Measurements from ENCODE around the gene CYP4F11. TPM values are rescaled to one million over a fixed set of nuclear protein-coding genes. Genes with fewer than 3 reads are reported as not detected.
"Not testable (repeated sequence)": the region's sequence is repeated elsewhere in the genome, so short reads cannot be mapped to it uniquely, and the experiment has no call there.

CYP4F11 gene
- total and polyA plus RNA-seq, 7 donors = 0.05 to 1.0 (median 0.10) TPM; not detected in 1

- whole genome bisulfite sequencing, 3 donors = 72 to 99% (median 81%) methylated on average over 2 of the region's 2 CpGs
These were observed 19.2 kb downstream of the CYP4F11 start for GRCh38 chr19:15915109-15915508.

GRCh38 chr19:15913830-15914229, 20.5 kb downstream of the CYP4F11 start:
- Histone ChIP-seq H3K4me1 (no peaks in the 10 kb centered on the region), H3K27me3 (ENCODE audit: insufficient read depth in 3 of 3, low read length in 2 of 3) (peaks cover 0 to 22% (median 0%) of the 10 kb centered on the region in 3 donors), H3K36me3 (ENCODE audit: insufficient read depth in 1 of 2, low read depth in 1 of 2) (no peaks in the 10 kb centered on the region), H3K27ac (no peak overlapping the region), H3K4me3 (no peak overlapping the region), H3K9me3 (peaks cover 12% of the 10 kb centered on the region)
- intact Hi-C loops (cut with DNase I) = no loop called here
- 87 to 88% (median 88%) methylated on average over 8 of the region's 8 CpGs for WGBS, 3 donors
- TF ChIP-seq, protein P1, sequence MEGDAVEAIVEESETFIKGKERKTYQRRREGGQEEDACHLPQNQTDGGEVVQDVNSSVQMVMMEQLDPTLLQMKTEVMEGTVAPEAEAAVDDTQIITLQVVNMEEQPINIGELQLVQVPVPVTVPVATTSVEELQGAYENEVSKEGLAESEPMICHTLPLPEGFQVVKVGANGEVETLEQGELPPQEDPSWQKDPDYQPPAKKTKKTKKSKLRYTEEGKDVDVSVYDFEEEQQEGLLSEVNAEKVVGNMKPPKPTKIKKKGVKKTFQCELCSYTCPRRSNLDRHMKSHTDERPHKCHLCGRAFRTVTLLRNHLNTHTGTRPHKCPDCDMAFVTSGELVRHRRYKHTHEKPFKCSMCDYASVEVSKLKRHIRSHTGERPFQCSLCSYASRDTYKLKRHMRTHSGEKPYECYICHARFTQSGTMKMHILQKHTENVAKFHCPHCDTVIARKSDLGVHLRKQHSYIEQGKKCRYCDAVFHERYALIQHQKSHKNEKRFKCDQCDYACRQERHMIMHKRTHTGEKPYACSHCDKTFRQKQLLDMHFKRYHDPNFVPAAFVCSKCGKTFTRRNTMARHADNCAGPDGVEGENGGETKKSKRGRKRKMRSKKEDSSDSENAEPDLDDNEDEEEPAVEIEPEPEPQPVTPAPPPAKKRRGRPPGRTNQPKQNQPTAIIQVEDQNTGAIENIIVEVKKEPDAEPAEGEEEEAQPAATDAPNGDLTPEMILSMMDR (IDR thresholded peaks at IDR 0.05) = no peak
- no peak for ATAC-seq
- no peak for DNase-seq

More at GRCh38 chr19:15915109-15915508, 19.2 kb downstream of the CYP4F11 start:
- Histone ChIP-seq H3K9me3 (peaks cover 12% of the 10 kb centered on the region), H3K27me3 (ENCODE audit: insufficient read depth in 3 of 3, low read length in 2 of 3) (peaks cover 0 to 22% (median 0%) of the 10 kb centered on the region in 3 donors), H3K4me3 (no peak overlapping the region), H3K27ac (no peak overlapping the region), H3K36me3 (ENCODE audit: insufficient read depth in 1 of 2, low read depth in 1 of 2) (no peaks in the 10 kb centered on the region), H3K4me1 (no peaks in the 10 kb centered on the region)
- intact Hi-C loops (cut with DNase I) = no loop called here
- DNase-seq (no peak), ATAC-seq (no peak)
- TF ChIP-seq, protein P1 (IDR thresholded peaks at IDR 0.05) = no peak

GRCh38 chr19:15913384-15913783, 20.9 kb downstream of the CYP4F11 start:
- WGBS, 3 donors = 41 to 64% (median 61%) methylated on average over 6 of the region's 6 CpGs
- H3K9me3 ChIP-seq = peaks cover 12% of the 10 kb centered on the region
- intact Hi-C loops (cut with DNase I) = no loop called here
- no peaks in the 10 kb centered on the region for H3K4me1 ChIP-seq
- peaks cover 0 to 22% (median 0%) of the 10 kb centered on the region in 3 donors for H3K27me3 ChIP-seq (ENCODE audit: insufficient read depth in 3 of 3, low read length in 2 of 3)
- H3K27ac ChIP-seq = no peak overlapping the region
- DNase-seq (no peak), ATAC-seq (no peak)
- TF ChIP-seq, protein P1 (IDR thresholded peaks at IDR 0.05) = no peak
- H3K4me3 ChIP-seq = no peak overlapping the region
- no peaks in the 10 kb centered on the region for H3K36me3 ChIP-seq (ENCODE audit: insufficient read depth in 1 of 2, low read depth in 1 of 2)

DNA sequence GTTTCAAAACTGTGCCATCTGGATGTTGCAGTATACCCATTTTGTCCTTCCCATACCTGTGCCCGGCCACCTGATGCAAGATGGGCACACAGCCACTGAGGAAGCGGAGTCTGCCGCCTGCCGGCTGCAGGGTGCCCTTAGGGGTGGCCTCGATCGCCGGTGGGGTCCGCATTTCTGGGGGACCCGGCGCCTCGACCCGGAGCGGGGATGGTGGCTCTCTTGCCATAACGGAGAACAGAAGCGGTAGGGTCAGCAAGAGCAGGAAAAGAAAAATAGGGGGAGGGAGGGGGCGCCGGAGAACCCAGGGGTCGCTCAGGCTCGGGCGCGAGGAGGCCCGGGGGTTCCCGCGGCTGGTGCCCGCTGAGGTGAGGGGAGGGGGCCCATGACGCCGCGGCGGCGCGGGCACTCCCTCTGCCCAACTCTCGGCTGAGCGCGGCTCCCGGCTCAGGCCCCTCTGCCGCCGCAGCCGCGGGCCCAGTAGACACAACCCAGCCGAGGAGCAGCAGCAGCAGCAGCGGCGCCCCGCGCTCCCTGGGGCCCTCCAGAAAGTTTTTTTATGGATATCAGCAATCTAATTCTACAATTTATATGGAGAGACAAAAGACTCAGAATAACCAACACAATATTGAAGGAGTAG, 22.6 kb downstream of the CYP4F11 start:
- Histone ChIP-seq H3K36me3 (ENCODE audit: insufficient read depth in 1 of 2, low read depth in 1 of 2) (no peaks in the 10 kb centered on the region), H3K4me1 (no peaks in the 10 kb centered on the region), H3K27me3 (ENCODE audit: insufficient read depth in 3 of 3, low read length in 2 of 3) (peaks cover 0 to 22% (median 0%) of the 10 kb centered on the region in 3 donors), H3K9me3 (peaks cover 12% of the 10 kb centered on the region), H3K4me3 (no peak overlapping the region), H3K27ac (no peak overlapping the region)
- intact Hi-C loops (cut with DNase I) = no loop called here
- WGBS, 3 donors = 2 to 6% (median 4%) methylated on average over 38 to 44 of the region's 44 CpGs
- TF ChIP-seq, protein P1 (IDR thresholded peaks at IDR 0.05) = no peak
- no peak for ATAC-seq
- DNase-seq = no peak

DNA sequence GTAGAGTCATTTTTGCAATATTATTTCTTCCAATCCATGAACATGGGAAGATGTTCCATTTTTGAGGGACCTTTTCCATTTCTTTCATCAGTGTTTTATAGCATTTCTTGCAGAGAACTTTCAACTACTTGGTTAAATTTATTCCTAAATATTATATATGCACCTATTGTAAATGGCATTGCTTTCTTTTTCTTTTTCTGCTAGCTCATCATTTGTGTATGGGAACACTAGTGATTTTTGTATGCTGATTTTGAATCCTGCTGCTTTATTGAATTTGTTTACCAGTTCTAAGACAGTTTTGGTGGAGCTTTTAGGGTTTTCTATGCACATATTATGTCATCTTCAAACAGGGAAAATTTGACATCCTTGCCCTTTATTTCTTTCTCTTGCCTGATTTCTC, 29.3 kb downstream of the CYP4F11 start:
- peaks cover 0 to 2% (median 0%) of the 10 kb centered on the region in 3 donors for H3K27me3 ChIP-seq (ENCODE audit: insufficient read depth in 3 of 3, low read length in 2 of 3)
- H3K9me3 ChIP-seq = peaks cover 4% of the 10 kb centered on the region
- H3K27ac ChIP-seq = no peak overlapping the region
- DNase-seq (no peak), ATAC-seq (no peak)
- H3K36me3 ChIP-seq (ENCODE audit: insufficient read depth in 1 of 2, low read depth in 1 of 2) = no peaks in the 10 kb centered on the region
- no peak overlapping the region for H3K4me3 ChIP-seq
- intact Hi-C loops (cut with DNase I) = no loop called here
- H3K4me1 ChIP-seq = no peaks in the 10 kb centered on the region
- TF ChIP-seq, protein P1 (IDR thresholded peaks at IDR 0.05) = no peak

DNA sequence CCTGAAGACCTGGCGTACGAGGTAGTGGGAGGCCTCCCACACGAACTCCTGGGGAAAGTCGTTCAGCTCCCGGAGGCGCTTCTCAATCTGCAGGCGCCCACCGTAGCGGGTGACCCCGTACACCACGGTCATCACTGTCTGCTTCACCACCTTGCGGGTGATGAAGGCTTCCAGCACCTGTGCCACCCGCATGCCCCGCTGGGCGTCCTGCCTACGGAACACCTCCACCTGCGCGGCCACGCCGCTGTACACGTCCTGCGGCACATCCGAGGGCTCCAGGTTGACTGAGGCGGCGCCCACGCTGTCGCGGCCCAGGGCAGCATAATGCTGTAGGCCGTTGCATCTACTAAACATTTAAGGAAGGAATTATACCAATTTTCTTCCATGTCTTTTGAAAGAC, 31.4 kb downstream of the CYP4F11 start:
- ATAC-seq; intact Hi-C loops (cut with DNase I); H3K4me3 ChIP-seq; H3K4me1 ChIP-seq; DNase-seq; H3K27ac ChIP-seq; H3K36me3 ChIP-seq (ENCODE audit: insufficient read depth in 1 of 2, low read depth in 1 of 2); H3K27me3 ChIP-seq (ENCODE audit: insufficient read depth in 3 of 3, low read length in 2 of 3); H3K9me3 ChIP-seq: not testable (repeated sequence)
- WGBS, 3 donors = 89 to 91% (median 89%) methylated on average over 29 of the region's 29 CpGs

Data from psoas muscle (tissue), 8 donors.